Measurements from ENCODE around the gene SLC9A6.

GRCh38 chrX:136049608-136050007 lies 64.4 kb downstream of the SLC9A6 start:
- TF ChIP-seq CTCF (conservative IDR thresholded peaks at IDR 0.05 in 1 of 2, IDR thresholded peaks at IDR 0.05 in 1 of 2; ENCODE audit: low read depth in 1 of 2, low read length in 2 of 2) = no peak
- TF ChIP-seq EZH2 (IDR thresholded peaks at IDR 0.05; ENCODE audit: low read length, missing control alignments) = no peak

Measured in fibroblast of lung (primary cell).